GM23338 (cell line): ENCODE results near the gene SUN5. TPM values are rescaled to one million over a fixed set of nuclear protein-coding genes. Genes with fewer than 3 reads are reported as not detected.

Source experiments
- ATAC-seq: fragments of 200-7000 bp; cut with Tn5 transposase; 3 replicates; pipeline ENCODE4 v1.9.1; 2020
- DNase-seq: peaks from one replicate; pipeline ENCODE4 v3.0.0-alpha.2; 2015; ENCODE audit warnings: low spot score
- H2AFZ ChIP-seq: fragments of 200-600 bp; sonication (generic); 2 replicates; pipeline ENCODE4 v1.8.0; 2016; ENCODE audit warnings: antibody characterized with exemption, mild to moderate bottlenecking, moderate library complexity
- H3F3A ChIP-seq: fragments of 200-600 bp; sonication (generic); replicated peaks from 2 replicates; pipeline ENCODE4 v1.8.0; 2017; ENCODE audit warnings: antibody characterized with exemption, mixed run types, low read depth
- H3K27ac ChIP-seq: fragments of 200-600 bp; sonication (generic); 2 replicates; pipeline ENCODE4 v1.6.1; 2016; ENCODE audit warnings: low read depth
- H3K27me3 ChIP-seq: fragments of 200-600 bp; sonication (generic); 2 replicates; pipeline ENCODE4 v1.8.0; 2016; ENCODE audit warnings: mild to moderate bottlenecking, mixed run types, moderate library complexity; ENCODE audit not compliant: insufficient read depth
- H3K36me3 ChIP-seq: fragments of 200-600 bp; sonication (generic); 2 replicates; pipeline ENCODE4 v1.8.0; 2016; ENCODE audit warnings: mild to moderate bottlenecking; ENCODE audit not compliant: insufficient read depth
- H3K4me1 ChIP-seq: fragments of 200-600 bp; sonication (generic); 2 replicates; pipeline ENCODE4 v1.8.0; 2016; ENCODE audit warnings: mild to moderate bottlenecking, moderate library complexity; ENCODE audit not compliant: insufficient read depth
- H3K4me2 ChIP-seq: fragments of 200-600 bp; sonication (generic); 2 replicates; pipeline ENCODE4 v1.7.1; 2017; ENCODE audit warnings: mixed run types
- H3K4me3 ChIP-seq: fragments of 200-600 bp; sonication (generic); 2 replicates; pipeline ENCODE4 v1.6.1; 2016; ENCODE audit warnings: mixed run types
- H3K79me2 ChIP-seq: fragments of 200-600 bp; sonication (generic); replicated peaks from 2 replicates; pipeline ENCODE4 v1.8.0; 2017; ENCODE audit warnings: mild to moderate bottlenecking; ENCODE audit not compliant: insufficient read depth
- H3K9me2 ChIP-seq: fragments of 200-600 bp; sonication (generic); 2 replicates; pipeline ENCODE4 v1.8.0; 2017; ENCODE audit not compliant: insufficient read depth
- H4K20me1 ChIP-seq: fragments of 200-600 bp; sonication (generic); replicated peaks from 2 replicates; pipeline ENCODE4 v1.8.0; 2017; ENCODE audit warnings: mild to moderate bottlenecking; ENCODE audit not compliant: insufficient read depth
- H3K27ac Mint-ChIP-seq: 2 replicates; pipeline ENCODE4 v1.8.0; 2020; ENCODE audit warnings: inconsistent platforms, mild to moderate bottlenecking, moderate library complexity, mixed read lengths
- H3K27me3 Mint-ChIP-seq: 3 replicates; pipeline ENCODE4 v1.8.0; 2022; ENCODE audit warnings: low read depth, mild to moderate bottlenecking, moderate library complexity, mixed read lengths, inconsistent platforms; ENCODE audit not compliant: insufficient read depth, poor library complexity
- H3K36me3 Mint-ChIP-seq: 3 replicates; pipeline ENCODE4 v1.8.0; 2021; ENCODE audit warnings: low read depth, mild to moderate bottlenecking, inconsistent platforms, moderate library complexity, mixed read lengths
- H3K4me1 Mint-ChIP-seq: 3 replicates; pipeline ENCODE4 v1.8.0; 2020; ENCODE audit warnings: mild to moderate bottlenecking, inconsistent platforms, mixed read lengths
- H3K4me3 Mint-ChIP-seq: 3 replicates; pipeline ENCODE4 v1.8.0; 2021; ENCODE audit warnings: moderate library complexity, mild to moderate bottlenecking, inconsistent platforms, mixed read lengths
- H3K9me3 Mint-ChIP-seq: 3 replicates; pipeline ENCODE4 v1.8.0; 2020; ENCODE audit warnings: moderate library complexity, mild to moderate bottlenecking, inconsistent platforms, mixed read lengths
- CREB1 ChIP-seq: fragments of 250-450 bp; sonication (Bioruptor Pico); IDR thresholded peaks from 2 replicates; pipeline ENCODE4 v1.5.0; 2020; ENCODE audit warnings: low read depth, mild to moderate bottlenecking, moderate library complexity
- EZH2 ChIP-seq: fragments of 200-600 bp; sonication (generic); IDR thresholded peaks from one replicate; pipeline ENCODE4 v1.8.0; 2017; ENCODE audit warnings: antibody characterized with exemption, mild to moderate bottlenecking, low read depth; ENCODE audit not compliant: unreplicated experiment
- JUNB ChIP-seq: IDR thresholded peaks from one replicate; pipeline ENCODE4 v1.6.1; 2016; ENCODE audit warnings: antibody characterized with exemption; ENCODE audit not compliant: unreplicated experiment
- REST ChIP-seq: IDR thresholded peaks from one replicate; pipeline ENCODE4 v1.6.1; 2018; ENCODE audit warnings: antibody characterized with exemption; ENCODE audit not compliant: unreplicated experiment
- STAT1 ChIP-seq: IDR thresholded peaks from one replicate; pipeline ENCODE4 v1.6.1; 2016; ENCODE audit warnings: antibody characterized with exemption; ENCODE audit not compliant: unreplicated experiment
- polyA plus RNA-seq: library from polyadenylated mRNA; unstranded; fragments of >200 nt; fragmentation: Nextera tagmentation; extraction: Ambion mirVana; gene quantifications from 2 replicates; pipeline ENCODE4 v1.2.1, GENCODE V29; 2016
- total RNA-seq: library from RNA; depleted of rRNA; stranded (reverse); fragments of >200 nt; shearing (Covaris generic); gene quantifications from 2 replicates; pipeline ENCODE4 v1.2.3, GENCODE V29; 2014
- TF ChIP-seq, protein P1 (sequence below), 2 experiments: fragments of 200-600 bp in 1 of 2; sonication (generic) in 1 of 2; conservative IDR thresholded peaks; 2 replicates each; pipeline versions ENCODE4 v1.5.1 to v1.6.1; 2016 to 2017; ENCODE audit warnings: antibody characterized with exemption in 2 of 2, low read depth in 2 of 2, mild to moderate bottlenecking in 2 of 2, moderate library complexity in 1 of 2
- TF ChIP-seq, protein P2 (sequence below): IDR thresholded peaks from 2 replicates; pipeline ENCODE4 v1.6.1; 2016; ENCODE audit warnings: antibody characterized with exemption
- TF ChIP-seq, protein P3 (sequence below): fragments of 250-450 bp; sonication (Bioruptor Pico); IDR thresholded peaks from 2 replicates; pipeline ENCODE4 v1.5.0; 2020; ENCODE audit warnings: mild to moderate bottlenecking, moderate library complexity

SUN5 gene
- total and polyA plus RNA-seq, 2 experiments from 2014 or later, result not detected

DNA sequence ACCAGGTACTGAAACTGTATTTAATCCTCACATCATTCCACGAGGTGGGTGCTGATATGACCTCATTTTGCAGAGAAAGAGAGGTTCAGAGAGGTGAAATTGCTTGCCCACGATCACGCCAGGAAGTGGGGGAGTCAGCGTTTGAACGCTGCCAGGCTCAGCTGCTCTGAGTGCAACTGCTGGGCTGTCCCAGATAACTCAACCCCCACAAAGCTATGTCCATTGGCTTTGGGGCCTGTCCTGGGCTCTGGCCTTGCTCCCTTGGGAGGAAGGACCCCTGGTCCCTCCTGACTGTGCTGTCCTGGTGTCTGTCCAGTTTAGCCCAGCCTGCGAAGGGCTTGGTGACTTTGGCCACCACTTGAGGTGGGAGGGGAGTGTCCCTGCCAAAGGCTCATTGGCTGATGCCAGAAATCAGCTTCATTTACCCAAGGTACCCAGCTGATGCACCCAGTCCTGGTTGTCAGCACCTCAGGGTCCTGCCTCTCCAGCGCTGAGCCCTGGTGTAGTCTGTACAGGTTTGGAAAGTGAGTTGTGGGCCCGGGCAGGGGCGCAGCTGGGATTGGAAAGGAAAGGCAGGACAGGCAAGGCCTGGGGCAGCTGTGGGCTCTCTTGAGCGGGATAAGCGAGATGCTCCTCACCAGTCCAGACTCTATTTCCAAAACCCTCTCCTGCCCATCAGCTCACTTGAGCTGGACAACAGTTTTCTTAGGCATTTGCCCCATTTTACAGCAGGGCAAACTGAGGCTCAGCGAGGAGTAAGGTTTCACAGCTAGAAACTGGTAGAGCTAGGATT, 38.5 kb downstream of the SUN5 start:
- no peak for DNase-seq
- Mint-ChIP-seq H3K36me3 (no peaks in the 10 kb centered on the region), H3K4me3 (no peak overlapping the region), H3K4me1 (peaks cover 2% of the 10 kb centered on the region; the same call in 1 of the 3 replicates), H3K9me3 (no peaks in the 10 kb centered on the region; the same call in none of the 3 replicates), H3K27ac (no peak overlapping the region), H3K27me3 (peaks cover 10% of the 10 kb centered on the region)
- no peaks in the 10 kb centered on the region for H3K4me1 ChIP-seq
- ATAC-seq, result no peak
- 0 out of 2 replicates have a peak overlapping the region, but pooled peaks have one; percentile 66 for H2AFZ ChIP-seq
- no peaks in the 10 kb centered on the region for H3F3A ChIP-seq
- H3K27me3 ChIP-seq, result no peaks in the 10 kb centered on the region
- no peaks in the 10 kb centered on the region for H3K79me2 ChIP-seq
- no peak overlapping the region for H3K4me3 ChIP-seq
- no peaks in the 10 kb centered on the region for H4K20me1 ChIP-seq
- no peak overlapping the region for H3K27ac ChIP-seq
- TF ChIP-seq STAT1 (no peak), EZH2 (no peak), REST (no peak)
- TF ChIP-seq, protein P1, sequence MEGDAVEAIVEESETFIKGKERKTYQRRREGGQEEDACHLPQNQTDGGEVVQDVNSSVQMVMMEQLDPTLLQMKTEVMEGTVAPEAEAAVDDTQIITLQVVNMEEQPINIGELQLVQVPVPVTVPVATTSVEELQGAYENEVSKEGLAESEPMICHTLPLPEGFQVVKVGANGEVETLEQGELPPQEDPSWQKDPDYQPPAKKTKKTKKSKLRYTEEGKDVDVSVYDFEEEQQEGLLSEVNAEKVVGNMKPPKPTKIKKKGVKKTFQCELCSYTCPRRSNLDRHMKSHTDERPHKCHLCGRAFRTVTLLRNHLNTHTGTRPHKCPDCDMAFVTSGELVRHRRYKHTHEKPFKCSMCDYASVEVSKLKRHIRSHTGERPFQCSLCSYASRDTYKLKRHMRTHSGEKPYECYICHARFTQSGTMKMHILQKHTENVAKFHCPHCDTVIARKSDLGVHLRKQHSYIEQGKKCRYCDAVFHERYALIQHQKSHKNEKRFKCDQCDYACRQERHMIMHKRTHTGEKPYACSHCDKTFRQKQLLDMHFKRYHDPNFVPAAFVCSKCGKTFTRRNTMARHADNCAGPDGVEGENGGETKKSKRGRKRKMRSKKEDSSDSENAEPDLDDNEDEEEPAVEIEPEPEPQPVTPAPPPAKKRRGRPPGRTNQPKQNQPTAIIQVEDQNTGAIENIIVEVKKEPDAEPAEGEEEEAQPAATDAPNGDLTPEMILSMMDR (conservative IDR thresholded peaks at IDR 0.05; ENCODE audit: low read depth in 2 of 2), result no peak
- H3K36me3 ChIP-seq, result no peaks in the 10 kb centered on the region
- no peak overlapping the region for H3K4me2 ChIP-seq
- H3K9me2 ChIP-seq, result no peaks in the 10 kb centered on the region

- H3K4me3 ChIP-seq, result no peak overlapping the region
- H3K27ac Mint-ChIP-seq, result no peak overlapping the region; the same call in 1 of the 2 replicates
- H3K4me2 ChIP-seq, result no peak overlapping the region
- no peak overlapping the region for H3K4me3 Mint-ChIP-seq
- no peaks in the 10 kb centered on the region for H3K79me2 ChIP-seq
- H4K20me1 ChIP-seq, result no peaks in the 10 kb centered on the region
- peaks cover 2% of the 10 kb centered on the region; the same call in 1 of the 3 replicates for H3K4me1 Mint-ChIP-seq
- no peak overlapping the region for H3K27ac ChIP-seq
- DNase-seq (no peak), ATAC-seq (no peak)
- H3K36me3 ChIP-seq, result no peaks in the 10 kb centered on the region
- H3F3A ChIP-seq, result no peaks in the 10 kb centered on the region
- peaks cover 10% of the 10 kb centered on the region for H3K27me3 Mint-ChIP-seq
- no peaks in the 10 kb centered on the region; the same call in none of the 3 replicates for H3K9me3 Mint-ChIP-seq
- no peaks in the 10 kb centered on the region for H3K27me3 ChIP-seq
- H3K36me3 Mint-ChIP-seq, result no peaks in the 10 kb centered on the region
- H3K4me1 ChIP-seq, result no peaks in the 10 kb centered on the region
- no peaks in the 10 kb centered on the region for H3K9me2 ChIP-seq
- 0 out of 2 replicates have a peak overlapping the region, but pooled peaks have one; percentile 66 for H2AFZ ChIP-seq
- TF ChIP-seq, protein P2, sequence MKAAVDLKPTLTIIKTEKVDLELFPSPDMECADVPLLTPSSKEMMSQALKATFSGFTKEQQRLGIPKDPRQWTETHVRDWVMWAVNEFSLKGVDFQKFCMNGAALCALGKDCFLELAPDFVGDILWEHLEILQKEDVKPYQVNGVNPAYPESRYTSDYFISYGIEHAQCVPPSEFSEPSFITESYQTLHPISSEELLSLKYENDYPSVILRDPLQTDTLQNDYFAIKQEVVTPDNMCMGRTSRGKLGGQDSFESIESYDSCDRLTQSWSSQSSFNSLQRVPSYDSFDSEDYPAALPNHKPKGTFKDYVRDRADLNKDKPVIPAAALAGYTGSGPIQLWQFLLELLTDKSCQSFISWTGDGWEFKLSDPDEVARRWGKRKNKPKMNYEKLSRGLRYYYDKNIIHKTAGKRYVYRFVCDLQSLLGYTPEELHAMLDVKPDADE, result no peak
- TF ChIP-seq JUNB (no peak), CREB1 (CRISPR knock-in tag) (no peak)
- TF ChIP-seq, protein P3, sequence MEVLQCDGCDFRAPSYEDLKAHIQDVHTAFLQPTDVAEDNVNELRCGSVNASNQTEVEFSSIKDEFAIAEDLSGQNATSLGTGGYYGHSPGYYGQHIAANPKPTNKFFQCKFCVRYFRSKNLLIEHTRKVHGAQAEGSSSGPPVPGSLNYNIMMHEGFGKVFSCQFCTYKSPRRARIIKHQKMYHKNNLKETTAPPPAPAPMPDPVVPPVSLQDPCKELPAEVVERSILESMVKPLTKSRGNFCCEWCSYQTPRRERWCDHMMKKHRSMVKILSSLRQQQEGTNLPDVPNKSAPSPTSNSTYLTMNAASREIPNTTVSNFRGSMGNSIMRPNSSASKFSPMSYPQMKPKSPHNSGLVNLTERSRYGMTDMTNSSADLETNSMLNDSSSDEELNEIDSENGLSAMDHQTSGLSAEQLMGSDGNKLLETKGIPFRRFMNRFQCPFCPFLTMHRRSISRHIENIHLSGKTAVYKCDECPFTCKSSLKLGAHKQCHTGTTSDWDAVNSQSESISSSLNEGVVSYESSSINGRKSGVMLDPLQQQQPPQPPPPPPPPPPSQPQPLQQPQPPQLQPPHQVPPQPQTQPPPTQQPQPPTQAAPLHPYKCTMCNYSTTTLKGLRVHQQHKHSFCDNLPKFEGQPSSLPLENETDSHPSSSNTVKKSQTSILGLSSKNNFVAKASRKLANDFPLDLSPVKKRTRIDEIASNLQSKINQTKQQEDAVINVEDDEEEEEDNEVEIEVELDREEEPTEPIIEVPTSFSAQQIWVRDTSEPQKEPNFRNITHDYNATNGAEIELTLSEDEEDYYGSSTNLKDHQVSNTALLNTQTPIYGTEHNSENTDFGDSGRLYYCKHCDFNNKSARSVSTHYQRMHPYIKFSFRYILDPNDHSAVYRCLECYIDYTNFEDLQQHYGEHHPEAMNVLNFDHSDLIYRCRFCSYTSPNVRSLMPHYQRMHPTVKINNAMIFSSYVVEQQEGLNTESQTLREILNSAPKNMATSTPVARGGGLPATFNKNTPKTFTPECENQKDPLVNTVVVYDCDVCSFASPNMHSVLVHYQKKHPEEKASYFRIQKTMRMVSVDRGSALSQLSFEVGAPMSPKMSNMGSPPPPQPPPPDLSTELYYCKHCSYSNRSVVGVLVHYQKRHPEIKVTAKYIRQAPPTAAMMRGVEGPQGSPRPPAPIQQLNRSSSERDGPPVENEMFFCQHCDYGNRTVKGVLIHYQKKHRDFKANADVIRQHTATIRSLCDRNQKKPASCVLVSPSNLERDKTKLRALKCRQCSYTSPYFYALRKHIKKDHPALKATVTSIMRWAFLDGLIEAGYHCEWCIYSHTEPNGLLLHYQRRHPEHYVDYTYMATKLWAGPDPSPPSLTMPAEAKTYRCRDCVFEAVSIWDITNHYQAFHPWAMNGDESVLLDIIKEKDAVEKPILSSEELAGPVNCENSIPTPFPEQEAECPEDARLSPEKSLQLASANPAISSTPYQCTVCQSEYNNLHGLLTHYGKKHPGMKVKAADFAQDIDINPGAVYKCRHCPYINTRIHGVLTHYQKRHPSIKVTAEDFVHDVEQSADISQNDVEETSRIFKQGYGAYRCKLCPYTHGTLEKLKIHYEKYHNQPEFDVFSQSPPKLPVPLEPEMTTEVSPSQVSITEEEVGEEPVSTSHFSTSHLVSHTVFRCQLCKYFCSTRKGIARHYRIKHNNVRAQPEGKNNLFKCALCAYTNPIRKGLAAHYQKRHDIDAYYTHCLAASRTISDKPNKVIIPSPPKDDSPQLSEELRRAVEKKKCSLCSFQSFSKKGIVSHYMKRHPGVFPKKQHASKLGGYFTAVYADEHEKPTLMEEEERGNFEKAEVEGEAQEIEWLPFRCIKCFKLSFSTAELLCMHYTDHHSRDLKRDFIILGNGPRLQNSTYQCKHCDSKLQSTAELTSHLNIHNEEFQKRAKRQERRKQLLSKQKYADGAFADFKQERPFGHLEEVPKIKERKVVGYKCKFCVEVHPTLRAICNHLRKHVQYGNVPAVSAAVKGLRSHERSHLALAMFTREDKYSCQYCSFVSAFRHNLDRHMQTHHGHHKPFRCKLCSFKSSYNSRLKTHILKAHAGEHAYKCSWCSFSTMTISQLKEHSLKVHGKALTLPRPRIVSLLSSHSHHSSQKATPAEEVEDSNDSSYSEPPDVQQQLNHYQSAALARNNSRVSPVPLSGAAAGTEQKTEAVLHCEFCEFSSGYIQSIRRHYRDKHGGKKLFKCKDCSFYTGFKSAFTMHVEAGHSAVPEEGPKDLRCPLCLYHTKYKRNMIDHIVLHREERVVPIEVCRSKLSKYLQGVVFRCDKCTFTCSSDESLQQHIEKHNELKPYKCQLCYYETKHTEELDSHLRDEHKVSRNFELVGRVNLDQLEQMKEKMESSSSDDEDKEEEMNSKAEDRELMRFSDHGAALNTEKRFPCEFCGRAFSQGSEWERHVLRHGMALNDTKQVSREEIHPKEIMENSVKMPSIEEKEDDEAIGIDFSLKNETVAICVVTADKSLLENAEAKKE, result no peak
Observed at GRCh38 chr20:32965115-32965514, 39.1 kb downstream of the SUN5 start.
